ENCODE results near the gene ZBTB16.

The ZBTB16 gene

DNA sequence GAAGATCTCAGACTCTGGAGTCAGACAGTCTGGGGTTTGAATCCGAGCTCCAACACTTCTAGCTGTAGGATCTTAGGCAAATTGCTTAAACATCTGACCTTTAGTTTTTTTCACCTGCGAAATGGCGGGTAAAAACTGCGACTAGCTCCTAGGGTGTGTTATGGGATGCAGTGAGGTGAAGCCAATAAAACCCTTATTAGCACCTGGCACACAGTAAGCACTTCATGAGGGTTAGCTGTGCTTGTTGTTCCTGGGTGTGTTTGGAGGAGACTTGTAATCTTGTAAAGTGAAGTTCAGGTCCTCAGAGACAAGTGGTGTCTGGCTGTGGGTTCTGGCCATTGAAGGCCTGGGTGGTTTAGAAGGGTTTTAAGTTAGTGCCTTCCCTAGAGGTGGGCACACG lies 68.9 kb downstream of the ZBTB16 start:
- in situ Hi-C loops (cut with MboI; ENCODE audit: low sequenced_read_pairs): no loop called here

GRCh38 chr11:114129142-114129541 lies 69.6 kb downstream of the ZBTB16 start:
- in situ Hi-C loops (cut with MboI; ENCODE audit: low sequenced_read_pairs): no loop called here

DNA sequence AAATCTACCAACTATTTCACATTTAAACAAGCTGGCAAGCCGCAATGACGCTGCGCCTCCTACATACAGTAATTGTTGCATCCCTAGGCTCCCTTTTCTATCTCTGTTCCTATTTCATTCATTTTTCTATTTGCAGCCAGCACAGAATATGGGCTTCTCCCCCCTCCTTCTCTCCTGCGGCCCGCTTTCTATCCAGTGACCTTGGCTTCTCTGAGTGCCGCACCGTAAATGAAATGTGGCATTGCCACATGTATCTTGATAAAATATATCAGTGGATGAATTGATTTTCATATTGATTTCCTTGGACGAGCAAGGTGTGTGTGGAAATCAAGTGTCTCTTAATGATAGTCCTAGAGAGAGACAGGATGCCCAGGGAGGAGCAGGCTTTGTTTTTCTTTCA lies 70.2 kb downstream of the ZBTB16 start:
- in situ Hi-C loops (cut with MboI; ENCODE audit: low sequenced_read_pairs): no loop called here

DNA sequence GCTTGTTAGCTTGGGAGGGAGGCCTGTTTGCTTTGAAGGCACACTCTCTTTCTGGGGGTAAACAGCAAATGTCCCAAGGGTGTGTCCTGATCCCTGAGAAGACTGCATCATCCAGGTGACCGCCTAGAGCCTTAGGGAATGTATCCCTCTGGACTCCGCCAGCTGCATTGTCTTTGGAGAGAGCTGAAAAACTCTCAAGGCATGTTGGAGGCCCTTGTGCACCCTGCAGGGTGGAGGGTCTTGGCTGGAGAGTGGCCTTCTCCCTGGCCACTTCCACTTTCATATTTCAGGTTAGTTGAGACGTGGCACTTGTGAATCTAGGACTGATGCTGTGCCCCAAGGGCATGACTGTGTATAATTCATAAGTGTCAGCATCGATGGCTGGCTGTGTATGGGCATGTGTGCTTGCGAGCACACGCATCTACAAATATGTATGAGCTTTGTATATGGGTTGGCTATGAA lies 70.6 kb downstream of the ZBTB16 start:
- in situ Hi-C loops (cut with MboI; ENCODE audit: low sequenced_read_pairs): no loop called here

DNA sequence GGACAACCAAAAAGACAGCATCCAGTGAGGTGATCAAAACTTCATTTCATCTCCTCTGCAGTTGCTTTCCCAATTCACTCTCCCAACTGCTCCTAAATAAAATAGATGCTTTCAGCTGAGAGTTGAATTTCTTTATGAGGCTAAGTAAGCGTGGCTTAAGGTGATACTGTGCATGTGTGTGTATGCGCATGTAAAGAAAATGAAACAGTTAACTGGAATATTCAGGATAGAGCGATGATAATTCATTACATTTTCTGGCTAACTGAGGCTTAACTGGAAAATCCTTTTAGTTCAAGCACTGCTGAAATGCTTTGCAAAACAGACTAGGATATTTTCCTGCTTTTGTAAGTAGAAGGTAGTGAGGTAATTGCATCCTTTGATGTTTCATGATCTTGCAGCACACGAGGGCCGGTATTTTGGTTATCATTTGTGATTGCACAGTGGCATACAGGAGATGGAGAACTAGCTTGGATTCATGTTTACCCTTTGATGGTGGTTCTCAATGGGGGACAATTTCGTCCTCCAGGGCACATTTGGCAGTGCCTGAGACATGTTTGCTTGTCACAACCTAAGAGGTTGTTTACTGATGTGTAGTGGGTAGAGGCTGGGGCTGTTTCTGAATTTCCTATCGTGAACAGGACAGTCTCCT lies 71.2 kb downstream of the ZBTB16 start:
- in situ Hi-C loops (cut with MboI; ENCODE audit: low sequenced_read_pairs): no loop called here

DNA sequence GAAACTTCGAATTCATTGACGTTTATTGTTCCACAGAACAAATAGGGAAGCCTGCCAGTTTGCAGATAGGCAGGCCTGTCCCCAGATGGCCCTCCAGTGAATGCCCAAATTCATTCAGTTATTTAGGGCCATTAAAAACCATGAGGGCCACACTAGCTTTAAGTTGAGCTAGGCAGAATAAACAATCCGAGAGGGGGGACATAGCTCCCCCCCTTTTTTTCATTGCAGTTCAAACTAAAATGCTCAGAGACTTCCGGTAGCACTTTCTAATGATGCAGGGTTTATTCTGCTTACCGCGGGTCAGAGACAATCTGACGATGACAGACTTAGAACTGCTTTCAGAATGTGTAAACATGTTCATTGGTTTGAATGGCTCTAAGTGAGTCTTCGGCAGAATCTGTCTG lies 72.0 kb downstream of the ZBTB16 start:
- in situ Hi-C loops (cut with MboI; ENCODE audit: low sequenced_read_pairs): no loop called here

GRCh38 chr11:114132417-114132816 lies 72.9 kb downstream of the ZBTB16 start:
- in situ Hi-C loops (cut with MboI; ENCODE audit: low sequenced_read_pairs): no loop called here

DNA sequence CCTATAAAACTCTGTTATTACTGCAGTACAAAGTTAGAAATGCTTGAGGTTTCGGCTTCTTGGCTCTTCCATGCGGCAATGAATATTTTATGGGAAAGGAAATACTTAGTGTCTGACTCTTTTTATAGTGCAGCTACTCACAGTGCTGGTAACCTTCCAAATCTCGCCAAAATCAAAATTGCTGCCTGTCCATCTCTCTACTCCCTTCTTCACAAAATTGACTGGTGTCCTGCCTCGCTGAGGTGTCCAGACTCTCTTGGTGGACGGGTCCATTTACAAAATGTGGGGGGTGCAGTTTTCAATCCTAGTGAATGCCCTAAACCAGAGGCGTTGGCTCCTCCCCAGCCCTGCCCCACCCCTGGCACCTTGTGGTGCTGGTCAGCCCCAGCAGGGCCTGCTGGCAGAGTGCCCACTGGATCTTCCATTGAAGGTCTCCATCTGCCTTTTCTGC lies 73.5 kb downstream of the ZBTB16 start:
- in situ Hi-C loops (cut with MboI; ENCODE audit: low sequenced_read_pairs): no loop called here

DNA sequence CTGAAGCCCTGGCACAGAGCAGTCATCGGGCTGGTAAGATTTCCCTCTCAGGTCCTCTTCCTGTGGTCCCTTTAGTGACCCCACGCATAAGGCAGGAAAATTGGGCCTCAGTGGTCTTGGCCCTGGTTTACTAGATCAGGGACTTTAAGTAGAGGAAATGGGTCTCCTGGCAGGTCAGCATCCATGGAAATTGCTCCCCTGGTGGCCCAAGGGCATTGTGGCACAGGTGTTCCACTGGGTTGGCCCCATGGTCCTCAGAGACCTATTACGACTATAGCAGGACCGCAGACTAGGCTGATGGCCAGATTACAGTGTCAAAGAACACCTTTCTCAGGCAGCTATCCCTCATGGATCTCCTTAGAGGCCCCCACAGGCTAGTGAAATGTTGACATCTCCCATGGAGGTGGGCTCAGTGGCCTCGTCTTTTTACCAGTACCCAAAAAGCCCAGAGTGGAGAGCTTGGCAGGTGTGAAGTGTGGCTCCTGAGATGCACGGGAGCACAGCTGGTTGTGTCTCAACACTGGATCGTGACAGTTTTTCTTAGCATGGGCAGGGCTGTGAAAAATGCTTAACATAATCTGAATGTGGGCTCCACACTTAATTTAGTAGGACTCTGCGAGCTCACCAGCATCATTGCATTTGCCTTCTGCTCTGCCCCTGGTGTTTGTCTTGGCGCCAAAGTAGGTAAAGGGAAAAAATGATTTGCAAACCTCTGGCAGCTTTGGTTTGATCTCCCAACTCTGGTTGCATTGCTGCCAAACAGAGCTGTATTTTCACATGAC lies 74.2 kb downstream of the ZBTB16 start:
- in situ Hi-C loops (cut with MboI; ENCODE audit: low sequenced_read_pairs): no loop called here

GRCh38 chr11:114134870-114135269 lies 75.4 kb downstream of the ZBTB16 start:
- in situ Hi-C loops (cut with MboI; ENCODE audit: low sequenced_read_pairs): no loop called here

DNA sequence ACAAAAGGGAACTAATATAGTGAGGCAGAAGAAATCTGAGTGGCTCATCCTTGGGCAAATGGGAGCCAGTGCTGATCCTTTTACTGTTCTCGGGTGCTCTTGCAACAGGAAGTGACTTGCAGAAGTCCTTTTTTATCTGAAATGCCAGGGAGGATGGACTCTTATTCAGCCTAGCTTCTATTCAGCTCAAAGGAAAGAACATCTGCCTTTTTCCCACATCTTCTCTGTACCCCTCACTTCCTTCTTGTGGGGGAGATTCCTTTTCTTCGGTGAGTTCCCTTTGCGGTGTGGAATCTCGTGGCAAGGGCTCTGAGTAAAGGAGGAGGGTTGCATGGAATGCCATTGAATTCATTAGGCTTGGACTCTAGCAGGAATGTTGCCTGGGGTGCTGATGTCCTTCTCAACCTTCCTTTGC lies 76.2 kb downstream of the ZBTB16 start:
- in situ Hi-C loops (cut with MboI; ENCODE audit: low sequenced_read_pairs): no loop called here

DNA sequence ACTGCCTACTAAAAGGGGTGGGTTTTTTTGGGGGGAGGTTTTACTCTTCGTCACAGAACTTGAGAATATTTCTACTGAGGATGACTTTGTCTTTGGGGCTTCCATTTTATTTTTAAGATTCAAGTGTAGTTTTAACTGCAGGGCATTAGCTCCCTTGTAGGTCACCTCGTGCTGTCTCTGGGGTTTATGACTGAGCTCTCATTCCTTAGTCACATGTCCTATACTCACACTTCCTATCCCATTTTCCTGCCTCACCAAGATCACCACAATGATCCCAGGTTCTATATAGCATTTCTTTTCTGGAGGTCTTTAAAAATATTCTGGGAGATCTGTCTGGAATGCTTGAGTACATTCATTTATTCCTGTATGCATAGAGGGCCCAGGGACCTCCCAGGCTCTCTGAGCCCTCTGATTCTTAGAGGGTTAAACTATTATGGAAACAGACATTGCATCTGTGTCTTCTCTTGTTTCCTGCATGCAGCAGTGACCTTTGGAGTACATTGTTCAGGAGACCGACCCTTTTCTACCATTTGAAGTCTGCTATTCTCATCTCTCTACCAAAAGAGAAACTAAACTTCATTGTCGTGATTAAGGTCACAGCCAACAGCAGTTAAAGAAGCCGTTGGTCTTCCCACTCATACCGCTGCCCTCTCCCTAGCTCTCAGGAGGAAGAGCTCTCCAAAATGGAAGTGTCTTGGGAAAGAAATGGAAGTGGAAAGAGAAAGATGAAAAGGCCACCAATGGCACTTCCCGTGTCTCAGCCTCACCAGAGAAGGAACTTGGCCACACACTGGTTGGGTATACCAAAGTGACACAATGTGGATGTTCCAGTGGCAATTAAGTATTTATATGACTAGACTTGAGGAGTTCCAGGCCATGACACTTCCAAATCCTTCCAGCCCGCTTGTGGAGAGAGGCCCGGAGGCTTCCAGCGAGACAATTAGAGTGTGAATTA lies 77.5 kb downstream of the ZBTB16 start:
- in situ Hi-C loops (cut with MboI; ENCODE audit: low sequenced_read_pairs): no loop called here

- in situ Hi-C loops (cut with MboI; ENCODE audit: low sequenced_read_pairs): no loop called here
Observed at GRCh38 chr11:114137838-114138237, 78.3 kb downstream of the ZBTB16 start.

GRCh38 chr11:114138411-114138810 lies 78.9 kb downstream of the ZBTB16 start:
- in situ Hi-C loops (cut with MboI; ENCODE audit: low sequenced_read_pairs): no loop called here

GRCh38 chr11:114140826-114141225 lies 81.3 kb downstream of the ZBTB16 start:
- in situ Hi-C loops (cut with MboI; ENCODE audit: low sequenced_read_pairs): no loop called here

DNA sequence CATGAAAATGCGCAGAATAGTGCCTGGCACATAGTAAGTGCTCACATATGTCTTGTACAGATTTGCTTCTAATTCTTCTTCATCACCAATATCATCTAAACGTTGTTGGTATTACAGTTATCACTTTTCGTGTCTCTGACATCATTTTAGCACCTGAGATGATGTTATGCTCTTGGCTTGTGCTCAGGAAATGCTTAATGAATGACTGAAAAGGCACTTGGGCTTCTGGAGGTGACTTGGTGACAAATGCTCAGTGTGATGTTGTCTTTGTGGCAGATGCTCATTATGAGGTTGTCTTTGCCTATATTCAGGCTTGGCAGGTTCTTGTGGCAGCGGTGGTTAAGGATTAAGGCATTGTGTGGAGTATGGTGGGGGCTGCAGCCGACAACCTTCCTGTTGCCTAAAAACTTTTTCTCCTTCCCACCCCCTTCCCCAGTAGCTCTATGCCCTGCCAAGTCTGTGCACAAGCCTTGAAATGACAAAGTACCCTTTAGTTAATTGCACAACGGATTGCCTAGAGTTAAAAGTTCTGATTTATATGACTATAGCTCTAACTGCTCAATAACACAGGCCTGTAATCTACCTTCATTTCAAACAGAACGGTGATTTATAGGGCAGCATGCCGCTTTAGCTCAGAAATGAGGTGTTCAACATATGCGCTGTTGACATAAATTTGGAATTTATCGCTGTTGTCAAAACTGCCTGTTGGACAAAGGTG lies 82.5 kb downstream of the ZBTB16 start:
- in situ Hi-C loops (cut with MboI; ENCODE audit: low sequenced_read_pairs): no loop called here

DNA sequence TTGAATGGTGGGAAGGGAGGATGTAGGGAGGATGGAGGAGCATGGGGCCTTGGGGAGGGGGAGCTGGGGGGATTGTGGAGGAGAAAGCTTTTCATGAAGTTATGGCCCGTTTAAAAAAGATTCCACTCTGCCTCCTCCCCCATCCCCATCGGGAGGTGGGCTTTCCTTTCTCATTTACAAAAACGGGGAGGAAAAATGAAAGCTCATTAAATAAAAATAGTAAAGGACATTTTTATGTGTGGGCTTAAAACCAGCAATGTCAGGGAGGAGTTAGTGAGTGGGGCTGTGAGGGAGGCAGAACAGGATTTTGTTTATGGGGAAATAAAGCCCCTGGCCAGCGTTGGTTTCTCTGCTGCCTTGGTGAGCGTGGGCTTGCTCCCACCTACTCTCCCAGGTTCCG lies 83.2 kb downstream of the ZBTB16 start:
- in situ Hi-C loops (cut with MboI; ENCODE audit: low sequenced_read_pairs): no loop called here

DNA sequence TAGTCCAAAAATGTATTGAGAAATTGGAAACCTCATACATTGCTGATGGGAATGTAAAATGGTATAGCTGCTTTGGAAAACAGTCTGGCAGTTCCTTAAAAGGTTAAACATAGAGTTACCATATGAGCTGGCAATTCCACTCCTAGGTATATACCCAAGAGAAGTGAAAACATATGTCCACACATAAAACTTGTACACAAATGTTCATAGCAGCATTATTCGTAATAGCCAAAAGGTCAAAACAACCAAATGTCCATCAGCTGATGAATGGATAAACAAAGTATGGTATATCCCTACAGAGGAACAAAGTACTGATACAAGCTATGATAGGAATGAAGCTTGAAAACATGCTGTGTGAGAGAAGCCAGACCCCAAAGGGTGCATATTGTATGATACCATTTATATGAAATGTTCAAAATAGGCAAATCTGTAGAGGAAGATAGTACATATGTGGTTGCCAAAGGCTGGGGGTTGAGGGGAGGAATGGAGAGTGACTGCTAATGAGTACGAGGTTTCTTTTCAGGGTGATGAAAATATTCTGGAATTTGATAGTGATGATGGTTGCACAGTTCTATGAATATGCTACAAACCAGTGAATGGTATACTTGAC lies 85.8 kb downstream of the ZBTB16 start:
- in situ Hi-C loops (cut with MboI; ENCODE audit: low sequenced_read_pairs): no loop called here

DNA sequence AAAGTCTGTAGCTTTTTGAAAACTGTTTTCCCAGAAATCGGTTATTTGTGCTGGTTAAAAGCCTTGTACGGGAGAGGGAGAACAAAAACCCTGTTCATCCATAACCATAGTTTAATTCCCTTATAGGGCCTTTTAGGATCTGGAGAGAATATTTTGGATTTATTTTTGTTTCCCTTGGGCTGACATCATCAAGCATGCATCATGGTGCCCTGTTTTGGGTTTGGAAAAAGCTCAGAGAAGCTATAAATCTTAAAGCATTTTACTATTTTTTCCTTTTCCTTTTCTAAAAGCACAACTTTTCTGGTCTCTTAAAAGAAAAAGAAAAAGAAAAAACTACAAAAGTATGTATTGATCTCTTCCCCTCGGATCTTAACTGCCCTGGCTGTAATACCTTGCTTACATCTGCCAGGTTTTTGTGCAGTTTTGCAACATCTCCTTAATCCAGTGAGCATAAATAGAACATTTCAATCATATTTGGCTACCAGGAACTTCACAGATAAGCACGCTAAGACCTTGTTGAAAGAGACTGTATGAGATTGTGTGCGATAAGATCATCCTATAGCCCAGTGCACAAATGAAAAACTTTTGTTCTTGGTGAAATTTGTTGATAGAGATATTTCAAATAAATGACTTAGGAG lies 88.0 kb downstream of the ZBTB16 start:
- in situ Hi-C loops (cut with MboI; ENCODE audit: low sequenced_read_pairs): no loop called here

- in situ Hi-C loops (cut with MboI; ENCODE audit: low sequenced_read_pairs): no loop called here
Observed at GRCh38 chr11:114148013-114148382, 88.5 kb downstream of the ZBTB16 start.
